ENCODE results near the gene TSPAN11.

DNA sequence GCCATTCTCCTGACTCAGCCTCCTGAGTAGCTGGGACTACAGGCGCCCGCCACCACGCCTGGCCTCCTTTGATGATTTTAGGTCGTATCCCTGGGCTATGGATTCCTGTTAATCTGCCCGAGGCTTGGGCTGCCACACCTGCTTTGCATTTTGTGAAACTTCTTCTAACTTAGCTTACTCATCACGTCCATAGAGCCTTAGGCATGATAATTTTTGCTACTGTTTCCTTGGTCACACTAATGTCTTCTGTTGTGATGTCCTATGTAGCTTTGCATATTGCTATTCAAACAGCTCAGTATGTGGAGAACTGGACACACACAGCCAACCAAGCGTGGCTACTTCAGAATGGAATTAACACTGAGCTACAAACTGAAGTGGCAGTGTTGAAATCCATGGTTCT lies 99.7 kb downstream of the TSPAN11 start:
- TF ChIP-seq, protein P1, sequence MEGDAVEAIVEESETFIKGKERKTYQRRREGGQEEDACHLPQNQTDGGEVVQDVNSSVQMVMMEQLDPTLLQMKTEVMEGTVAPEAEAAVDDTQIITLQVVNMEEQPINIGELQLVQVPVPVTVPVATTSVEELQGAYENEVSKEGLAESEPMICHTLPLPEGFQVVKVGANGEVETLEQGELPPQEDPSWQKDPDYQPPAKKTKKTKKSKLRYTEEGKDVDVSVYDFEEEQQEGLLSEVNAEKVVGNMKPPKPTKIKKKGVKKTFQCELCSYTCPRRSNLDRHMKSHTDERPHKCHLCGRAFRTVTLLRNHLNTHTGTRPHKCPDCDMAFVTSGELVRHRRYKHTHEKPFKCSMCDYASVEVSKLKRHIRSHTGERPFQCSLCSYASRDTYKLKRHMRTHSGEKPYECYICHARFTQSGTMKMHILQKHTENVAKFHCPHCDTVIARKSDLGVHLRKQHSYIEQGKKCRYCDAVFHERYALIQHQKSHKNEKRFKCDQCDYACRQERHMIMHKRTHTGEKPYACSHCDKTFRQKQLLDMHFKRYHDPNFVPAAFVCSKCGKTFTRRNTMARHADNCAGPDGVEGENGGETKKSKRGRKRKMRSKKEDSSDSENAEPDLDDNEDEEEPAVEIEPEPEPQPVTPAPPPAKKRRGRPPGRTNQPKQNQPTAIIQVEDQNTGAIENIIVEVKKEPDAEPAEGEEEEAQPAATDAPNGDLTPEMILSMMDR (IDR thresholded peaks at IDR 0.05): no peak
- TF ChIP-seq EZH2 (IDR thresholded peaks at IDR 0.05; ENCODE audit: borderline replicate concordance, insufficient read depth, low read depth, low read length, poor library complexity, severe bottlenecking): no peak
